NCI-H82 treated with DMSO at 0.1 percent for 48 hours (cell line): ENCODE measurements around the gene CLDN18.

ENCODE experiments used
- DNase-seq: peaks from one replicate; lab custom pipeline; 2025; ENCODE audit not compliant: unreplicated experiment; lab: John Stamatoyannopoulos, UW

The CLDN18 gene

DNA sequence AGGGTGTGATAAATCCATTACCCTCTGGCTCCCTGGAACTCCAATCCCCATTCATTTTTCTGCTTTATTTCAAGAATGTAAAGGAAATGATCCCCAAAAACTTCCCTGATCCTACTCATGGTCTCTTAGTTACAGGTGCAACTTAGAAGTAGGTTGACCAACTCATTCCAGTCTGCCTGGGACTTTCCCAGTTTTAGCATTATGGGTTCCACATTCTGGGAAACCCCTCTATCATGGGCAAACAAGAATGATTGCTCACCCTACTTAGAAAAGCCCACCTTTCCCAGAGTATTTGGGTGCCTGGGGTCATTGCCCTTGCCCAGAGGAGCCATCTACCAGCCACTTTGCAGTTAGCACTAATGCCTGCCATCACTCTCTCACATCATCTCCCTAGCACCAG lies 15.6 kb downstream of the CLDN18 start:
- no peak for DNase-seq

GRCh38 chr3:138027821-138028220 lies 17.9 kb downstream of the CLDN18 start:
- DNase-seq, result no peak

DNA sequence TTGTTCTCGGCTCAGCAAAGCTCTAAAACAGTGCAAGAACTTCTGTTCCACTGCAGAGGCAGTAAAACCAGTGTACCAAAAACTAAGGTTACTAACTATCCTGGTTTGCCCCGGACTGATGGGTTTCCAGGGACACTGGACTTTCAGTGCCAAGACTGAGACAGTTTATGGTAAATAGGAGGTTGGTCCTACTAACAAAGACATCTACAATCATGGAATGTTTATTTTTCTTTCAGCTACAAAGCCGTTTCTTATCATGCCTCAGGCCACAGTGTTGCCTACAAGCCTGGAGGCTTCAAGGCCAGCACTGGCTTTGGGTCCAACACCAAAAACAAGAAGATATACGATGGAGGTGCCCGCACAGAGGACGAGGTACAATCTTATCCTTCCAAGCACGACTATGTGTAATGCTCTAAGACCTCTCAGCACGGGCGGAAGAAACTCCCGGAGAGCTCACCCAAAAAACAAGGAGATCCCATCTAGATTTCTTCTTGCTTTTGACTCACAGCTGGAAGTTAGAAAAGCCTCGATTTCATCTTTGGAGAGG lies 20.8 kb downstream of the CLDN18 start:
- no peak for DNase-seq

DNA sequence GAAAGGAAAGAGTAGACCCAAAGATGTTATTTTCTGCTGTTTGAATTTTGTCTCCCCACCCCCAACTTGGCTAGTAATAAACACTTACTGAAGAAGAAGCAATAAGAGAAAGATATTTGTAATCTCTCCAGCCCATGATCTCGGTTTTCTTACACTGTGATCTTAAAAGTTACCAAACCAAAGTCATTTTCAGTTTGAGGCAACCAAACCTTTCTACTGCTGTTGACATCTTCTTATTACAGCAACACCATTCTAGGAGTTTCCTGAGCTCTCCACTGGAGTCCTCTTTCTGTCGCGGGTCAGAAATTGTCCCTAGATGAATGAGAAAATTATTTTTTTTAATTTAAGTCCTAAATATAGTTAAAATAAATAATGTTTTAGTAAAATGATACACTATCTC lies 21.6 kb downstream of the CLDN18 start:
- no peak for DNase-seq

GRCh38 chr3:138032567-138032966 lies 22.6 kb downstream of the CLDN18 start:
- no peak for DNase-seq

DNA sequence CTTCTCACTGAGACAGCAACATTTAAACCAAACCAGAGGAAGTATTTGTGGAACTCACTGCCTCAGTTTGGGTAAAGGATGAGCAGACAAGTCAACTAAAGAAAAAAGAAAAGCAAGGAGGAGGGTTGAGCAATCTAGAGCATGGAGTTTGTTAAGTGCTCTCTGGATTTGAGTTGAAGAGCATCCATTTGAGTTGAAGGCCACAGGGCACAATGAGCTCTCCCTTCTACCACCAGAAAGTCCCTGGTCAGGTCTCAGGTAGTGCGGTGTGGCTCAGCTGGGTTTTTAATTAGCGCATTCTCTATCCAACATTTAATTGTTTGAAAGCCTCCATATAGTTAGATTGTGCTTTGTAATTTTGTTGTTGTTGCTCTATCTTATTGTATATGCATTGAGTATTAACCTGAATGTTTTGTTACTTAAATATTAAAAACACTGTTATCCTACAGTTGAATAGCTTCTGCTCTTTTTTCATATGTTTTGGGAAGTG lies 23.3 kb downstream of the CLDN18 start:
- no peak for DNase-seq

DNA sequence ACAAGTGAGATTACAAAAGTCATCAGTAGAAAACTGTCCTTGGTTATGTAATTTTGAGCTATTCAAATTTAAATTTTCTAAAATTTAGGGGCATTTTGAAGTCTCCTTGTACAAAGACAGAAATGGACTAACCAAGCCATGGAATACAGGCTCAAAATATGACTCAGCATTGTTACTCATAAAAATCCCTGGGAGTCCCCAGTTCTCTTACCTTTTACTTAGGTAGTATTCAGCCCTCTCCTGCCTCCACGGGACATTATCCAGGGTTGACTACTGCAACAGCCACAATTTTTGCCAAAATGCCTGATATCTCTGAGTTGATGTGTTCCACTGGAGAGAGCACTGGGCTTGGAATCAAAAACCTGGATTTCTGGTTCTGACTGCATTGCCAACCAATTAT lies 25.0 kb downstream of the CLDN18 start:
- no peak for DNase-seq

GRCh38 chr3:138036572-138036971 lies 26.6 kb downstream of the CLDN18 start:
- DNase-seq, result no peak

DNA sequence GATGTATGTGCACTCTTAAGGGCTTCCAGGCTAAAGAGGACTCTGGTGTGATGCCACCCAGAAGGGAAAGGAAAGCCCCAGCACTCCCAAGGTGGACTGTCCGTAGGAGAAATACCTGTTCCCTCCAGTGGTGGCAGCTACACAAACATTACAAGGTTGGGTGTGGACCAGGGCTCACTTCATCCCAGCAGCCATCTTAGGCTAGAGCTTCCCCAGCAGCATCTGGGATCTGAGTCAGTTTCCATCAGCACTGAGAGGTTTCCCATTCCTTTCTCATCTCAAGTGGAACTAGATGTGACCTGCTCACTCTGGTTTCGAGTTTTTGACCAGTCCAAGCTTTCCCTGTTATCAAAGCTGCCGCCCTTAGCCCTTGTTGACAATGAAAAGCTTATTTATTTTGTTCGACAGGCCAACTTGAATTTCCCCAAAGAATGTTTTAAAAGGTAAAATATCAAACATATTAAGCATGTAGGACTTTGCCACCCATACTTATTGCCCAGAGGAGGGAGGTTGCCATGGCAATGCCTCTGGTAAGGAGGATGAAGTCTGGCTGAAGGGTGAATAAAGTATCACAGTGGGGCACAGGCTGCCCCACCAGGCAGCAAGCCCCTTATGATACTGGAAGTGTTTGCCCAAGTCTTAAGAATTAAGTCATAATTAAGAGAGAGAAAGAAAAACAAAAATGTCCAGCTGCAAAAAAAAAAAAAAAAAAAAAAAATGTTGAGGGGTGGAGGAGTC lies 28.9 kb downstream of the CLDN18 start:
- no peak for DNase-seq

- DNase-seq, result no peak
Measured at GRCh38 chr3:138042043-138042442, 32.1 kb downstream of the CLDN18 start.

DNA sequence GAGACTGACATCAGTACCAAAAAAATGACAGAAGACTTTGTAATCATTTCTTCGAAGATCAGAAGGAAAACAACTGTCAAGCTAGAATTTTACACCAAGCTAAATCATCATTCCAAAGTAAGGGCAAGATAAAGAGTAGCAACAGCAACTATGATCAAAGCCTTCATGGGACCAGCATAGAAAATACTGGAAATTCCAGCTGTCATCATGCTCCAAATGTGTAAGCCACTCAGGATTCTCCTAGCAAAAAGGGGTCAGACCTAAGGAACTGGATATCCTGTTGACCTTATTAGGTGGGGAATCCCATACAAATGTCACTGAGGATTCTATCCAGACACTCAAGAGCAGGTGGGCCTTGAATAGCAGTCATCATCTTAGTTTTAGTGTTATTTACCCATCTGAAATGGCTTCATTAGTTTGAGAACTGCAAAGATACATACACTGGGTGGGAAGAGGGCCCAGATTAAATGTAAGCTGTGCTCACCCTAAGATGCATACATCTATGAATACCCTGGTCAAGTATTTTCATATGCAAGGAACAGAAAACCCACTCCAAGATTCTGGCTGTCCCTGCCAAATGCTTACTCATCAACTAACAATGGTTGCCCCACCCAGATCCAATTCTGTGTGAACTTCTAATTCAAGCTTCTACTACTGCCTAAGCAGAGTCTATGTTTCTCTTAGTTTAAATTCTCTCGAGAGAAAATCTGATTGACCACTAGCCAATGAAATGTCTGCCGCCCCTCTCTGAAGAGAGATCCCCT lies 33.5 kb downstream of the CLDN18 start:
- no peak for DNase-seq

GRCh38 chr3:138046085-138046484 lies 36.1 kb downstream of the CLDN18 start:
- DNase-seq, result no peak

GRCh38 chr3:138046955-138047354 lies 37.0 kb downstream of the CLDN18 start:
- DNase-seq, result no peak

DNA sequence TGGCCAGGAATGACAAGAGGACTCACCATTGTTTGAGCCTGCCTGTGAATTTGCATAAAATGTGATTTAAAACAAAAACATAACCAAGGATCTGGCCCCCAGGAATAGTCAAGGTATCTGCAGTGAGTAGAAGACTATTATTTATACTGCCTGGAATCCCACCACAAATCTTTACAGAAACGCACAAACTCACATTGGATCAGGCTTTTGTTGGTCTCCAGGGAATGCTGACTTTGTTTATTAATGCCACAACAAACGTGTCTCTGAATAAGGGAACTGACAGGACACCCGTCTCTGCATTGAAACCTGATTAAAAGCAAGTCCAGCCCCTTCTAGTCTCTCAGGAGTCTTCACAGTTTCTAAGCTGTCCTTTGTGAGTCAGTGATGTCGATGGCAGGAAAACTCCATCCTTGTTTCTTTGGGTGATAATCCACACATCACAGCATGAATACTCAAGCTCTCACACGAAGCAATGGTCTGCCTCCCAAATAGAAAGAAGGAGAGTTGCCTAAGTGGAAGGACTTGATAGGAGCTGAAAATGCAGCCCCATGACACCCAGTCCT lies 37.7 kb downstream of the CLDN18 start:
- DNase-seq, result no peak

- DNase-seq, result no peak
Measured at GRCh38 chr3:138049157-138049919, 39.4 kb downstream of the CLDN18 start.

DNA sequence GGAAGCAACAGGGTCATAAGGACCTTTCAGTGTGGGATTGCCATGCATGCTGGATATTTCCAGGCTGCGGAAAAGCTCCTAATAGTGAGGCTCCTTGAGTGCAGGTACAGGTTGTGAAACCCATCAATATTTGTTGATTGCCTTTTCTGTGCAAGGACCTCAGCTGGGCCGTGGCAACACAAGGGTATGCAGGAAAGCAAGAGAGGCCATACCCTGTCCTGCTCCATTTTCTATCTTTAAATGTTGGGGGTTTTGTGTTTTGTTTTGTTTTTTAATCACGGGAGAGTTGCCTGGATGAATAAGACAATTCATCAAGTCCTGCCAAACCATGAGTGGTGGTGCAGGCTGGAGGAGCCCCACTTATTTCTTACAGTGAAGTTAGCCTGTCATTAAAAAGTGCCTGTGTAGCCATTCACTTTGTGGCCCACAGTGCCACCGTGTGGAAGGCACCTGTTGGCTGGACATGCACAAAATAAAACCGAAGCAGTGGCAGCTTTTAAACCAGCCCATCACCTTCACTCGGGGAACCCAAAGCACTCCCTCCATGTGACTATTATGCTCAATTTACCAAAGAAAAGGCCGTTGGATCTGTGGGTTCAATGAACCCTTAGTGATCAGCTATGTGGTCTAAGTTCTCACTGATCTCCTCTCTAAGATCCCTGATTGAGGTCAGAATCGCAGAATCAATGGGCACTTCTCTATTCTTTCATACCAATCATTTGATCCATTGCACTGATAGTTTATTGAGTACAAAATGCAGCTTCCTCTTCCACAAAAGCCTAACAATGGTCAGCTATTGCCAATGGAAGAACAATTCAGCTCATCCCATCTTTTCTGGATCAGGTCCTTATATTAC lies 42.2 kb downstream of the CLDN18 start:
- no peak for DNase-seq

- no peak for DNase-seq
Measured at GRCh38 chr3:138054057-138054456, 44.1 kb downstream of the CLDN18 start.

DNA sequence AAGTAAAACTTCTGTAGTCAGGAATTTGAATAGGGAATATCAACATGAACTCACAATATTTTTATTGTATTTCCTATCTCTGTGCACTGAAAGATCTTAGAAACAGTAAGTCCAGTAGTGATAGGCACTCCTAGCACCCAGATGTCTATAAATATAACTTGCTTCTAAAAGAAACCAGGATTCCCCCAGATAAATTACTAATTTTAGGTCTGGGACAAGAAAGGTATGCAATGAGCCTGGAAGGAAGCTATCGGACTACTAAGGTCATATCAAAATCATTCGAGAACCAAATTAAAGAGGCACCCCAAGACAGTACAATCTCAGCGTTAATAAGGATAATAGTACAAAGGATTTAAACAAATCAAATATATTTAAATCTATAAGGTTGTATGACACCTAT lies 47.4 kb downstream of the CLDN18 start:
- no peak for DNase-seq

- DNase-seq, result no peak
Measured at GRCh38 chr3:138059261-138059660, 49.3 kb downstream of the CLDN18 start.

DNA sequence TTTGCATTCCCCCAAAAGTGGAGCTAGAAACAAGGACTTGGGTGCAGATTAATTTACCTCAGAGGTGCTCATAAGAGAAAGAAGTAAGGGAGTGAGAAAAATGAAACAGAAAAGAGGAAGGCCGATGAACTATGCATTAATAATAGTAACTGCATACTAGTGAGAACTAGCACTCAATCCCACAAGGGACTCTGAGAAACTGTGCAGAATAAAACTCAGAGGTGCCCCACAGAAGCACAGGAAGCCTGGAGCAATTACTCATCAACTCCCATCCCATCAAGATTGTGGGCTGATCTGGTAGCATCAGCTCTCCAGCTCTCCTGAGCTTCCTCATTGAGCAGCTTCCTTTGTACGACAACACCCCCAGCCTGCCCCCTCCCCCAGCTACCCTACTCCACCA lies 50.8 kb downstream of the CLDN18 start:
- DNase-seq, result no peak
